ENCODE data around the gene OIP5.

The OIP5 gene

DNA sequence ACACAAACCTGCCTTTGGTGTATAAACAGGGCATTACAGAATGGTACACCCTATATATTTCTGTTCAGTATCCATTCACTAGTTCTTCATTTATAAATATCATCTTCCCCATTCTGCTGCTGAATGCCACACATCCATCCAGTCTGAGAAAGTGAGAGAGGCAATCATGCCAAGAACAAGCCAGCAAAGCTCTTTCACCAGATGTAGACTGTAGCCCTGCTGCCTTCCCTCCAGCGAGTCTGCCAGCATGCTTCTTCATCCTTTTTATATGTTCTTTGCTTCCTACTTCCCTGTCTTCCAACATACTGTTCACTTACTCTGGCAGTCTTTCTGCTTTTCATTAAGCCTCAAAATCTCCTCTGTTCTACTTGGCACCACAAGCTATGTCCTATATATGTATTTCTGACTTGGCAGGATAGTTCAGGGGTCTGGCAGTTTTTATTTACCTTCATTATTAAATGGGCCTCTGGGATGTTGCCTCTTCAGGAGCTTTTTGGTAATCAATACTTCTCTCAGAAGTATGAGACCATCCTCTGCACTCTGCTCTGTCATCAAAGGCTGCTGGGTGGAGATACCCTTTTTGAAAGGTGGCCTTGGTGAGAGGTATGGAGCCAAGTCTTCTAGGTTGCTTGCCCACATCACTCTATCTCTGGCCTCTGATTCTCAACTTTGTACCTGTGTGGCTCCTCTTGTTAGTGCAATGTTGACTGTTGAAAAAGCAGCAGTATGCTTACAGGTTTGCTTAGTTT is 52.7 kb downstream of the OIP5 start:
- Histone ChIP-seq H3K4me2 (ENCODE audit: low read length) (no peak overlapping the region), H3K4me1 (ENCODE audit: control insufficient read depth, low read length) (peaks cover 16% of the 10 kb centered on the region), H3F3A (ENCODE audit: control insufficient read depth, insufficient read depth) (peaks cover 9% of the 10 kb centered on the region), H3K9me2 (replicated peaks; ENCODE audit: control insufficient read depth, low read length) (no peaks in the 10 kb centered on the region), H3K79me2 (ENCODE audit: control insufficient read depth, low read length) (peaks cover 10% of the 10 kb centered on the region), H3K36me3 (ENCODE audit: control insufficient read depth, low read length) (peaks cover 17% of the 10 kb centered on the region), H4K20me1 (ENCODE audit: control insufficient read depth, insufficient read depth, low read depth, low read length) (no peaks in the 10 kb centered on the region), H3K4me3 (ENCODE audit: low read length) (no peak overlapping the region), H3K27me3 (ENCODE audit: control insufficient read depth, low read length) (no peaks in the 10 kb centered on the region), H3K27ac (ENCODE audit: low read depth, low read length) (no peak overlapping the region), H3K9me3 (ENCODE audit: control insufficient read depth, insufficient read depth, low read length) (no peaks in the 10 kb centered on the region)
- no peak for TF ChIP-seq CTCF (IDR thresholded peaks at IDR 0.05; ENCODE audit: low read depth, low read length, poor library complexity, severe bottlenecking)
- no peak for TF ChIP-seq EZH2phosphoT487 (IDR thresholded peaks at IDR 0.05; ENCODE audit: borderline replicate concordance, low read length)

DNA sequence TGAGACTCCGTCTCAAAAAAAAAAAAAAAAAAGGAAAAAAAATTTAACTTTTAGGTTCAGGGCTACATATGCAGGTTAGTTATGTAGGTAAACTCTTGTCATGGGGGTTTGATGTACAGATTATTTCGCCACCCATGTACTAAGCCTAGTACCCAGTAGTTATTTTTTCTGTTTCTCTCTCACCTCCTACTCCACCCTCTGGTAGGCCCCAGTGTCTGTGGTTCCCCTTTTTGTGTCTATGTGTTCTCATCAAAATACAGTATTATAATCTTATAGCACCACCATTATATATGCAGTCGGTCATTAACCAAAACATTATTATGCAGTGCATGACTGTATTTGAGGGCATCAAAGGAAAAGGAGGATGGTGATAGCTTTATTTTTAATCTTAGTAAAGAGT is 54.1 kb downstream of the OIP5 start:
- TF ChIP-seq CTCF (IDR thresholded peaks at IDR 0.05; ENCODE audit: low read depth, low read length, poor library complexity, severe bottlenecking): no peak
- no peak for TF ChIP-seq EZH2phosphoT487 (IDR thresholded peaks at IDR 0.05; ENCODE audit: borderline replicate concordance, low read length)

DNA sequence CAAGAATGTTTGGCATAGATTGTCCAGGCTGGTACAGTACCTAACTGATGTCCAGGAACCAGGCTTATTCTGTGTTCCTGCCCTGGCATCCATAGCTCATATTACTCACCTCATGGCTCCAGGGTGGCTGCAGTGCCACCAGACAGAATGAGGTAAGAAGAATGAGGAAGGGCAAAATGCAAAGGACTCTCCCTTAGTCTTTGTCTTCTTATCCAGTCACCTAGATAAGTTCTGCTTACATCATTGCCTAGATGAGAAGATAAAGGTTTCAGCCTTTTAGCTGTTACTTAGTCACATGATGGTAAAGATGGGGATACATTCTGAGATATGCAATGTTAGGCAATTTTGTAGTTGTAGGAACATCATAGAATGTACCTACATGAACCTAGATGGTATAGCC is 55.6 kb downstream of the OIP5 start:
- TF ChIP-seq CTCF (IDR thresholded peaks at IDR 0.05; ENCODE audit: low read depth, low read length, poor library complexity, severe bottlenecking): no peak
- no peak for TF ChIP-seq EZH2phosphoT487 (IDR thresholded peaks at IDR 0.05; ENCODE audit: borderline replicate concordance, low read length)
- H3K9me3 ChIP-seq (ENCODE audit: control insufficient read depth, insufficient read depth, low read length): no peaks in the 10 kb centered on the region
- no peak overlapping the region for H3K4me2 ChIP-seq (ENCODE audit: low read length)
- peaks cover 3% of the 10 kb centered on the region for H3F3A ChIP-seq (ENCODE audit: control insufficient read depth, insufficient read depth)
- H3K4me1 ChIP-seq (ENCODE audit: control insufficient read depth, low read length): no peaks in the 10 kb centered on the region; the same call in 1 of the 2 replicates
- no peaks in the 10 kb centered on the region for H3K27me3 ChIP-seq (ENCODE audit: control insufficient read depth, low read length)
- no peak overlapping the region for H3K27ac ChIP-seq (ENCODE audit: low read depth, low read length)
- no peaks in the 10 kb centered on the region for H3K79me2 ChIP-seq (ENCODE audit: control insufficient read depth, low read length)
- H3K4me3 ChIP-seq (ENCODE audit: low read length): no peak overlapping the region
- H3K36me3 ChIP-seq (ENCODE audit: control insufficient read depth, low read length): peaks cover 9% of the 10 kb centered on the region
- no peaks in the 10 kb centered on the region for H4K20me1 ChIP-seq (ENCODE audit: control insufficient read depth, insufficient read depth, low read depth, low read length)
- H3K9me2 ChIP-seq (replicated peaks; ENCODE audit: control insufficient read depth, low read length): no peaks in the 10 kb centered on the region

More for the DNA sequence above, 54.1 kb downstream of the OIP5 start:
- Histone ChIP-seq H3K4me3 (ENCODE audit: low read length) (no peak overlapping the region), H3K9me3 (ENCODE audit: control insufficient read depth, insufficient read depth, low read length) (no peaks in the 10 kb centered on the region), H3K27me3 (ENCODE audit: control insufficient read depth, low read length) (no peaks in the 10 kb centered on the region), H3F3A (ENCODE audit: control insufficient read depth, insufficient read depth) (peaks cover 9% of the 10 kb centered on the region), H3K27ac (ENCODE audit: low read depth, low read length) (no peak overlapping the region), H3K79me2 (ENCODE audit: control insufficient read depth, low read length) (no peaks in the 10 kb centered on the region), H4K20me1 (ENCODE audit: control insufficient read depth, insufficient read depth, low read depth, low read length) (no peaks in the 10 kb centered on the region), H3K4me1 (ENCODE audit: control insufficient read depth, low read length) (peaks cover 13% of the 10 kb centered on the region), H3K4me2 (ENCODE audit: low read length) (no peak overlapping the region), H3K36me3 (ENCODE audit: control insufficient read depth, low read length) (peaks cover 12% of the 10 kb centered on the region), H3K9me2 (replicated peaks; ENCODE audit: control insufficient read depth, low read length) (no peaks in the 10 kb centered on the region)
